Measurements from ENCODE around the gene POM121C.
"Not testable (repeated sequence)": the region's sequence is repeated elsewhere in the genome, so short reads cannot be mapped to it uniquely, and the experiment has no call there.

The POM121C gene

GRCh38 chr7:75423481-75423880, 62.6 kb downstream of the POM121C start:
- not testable (repeated sequence) for DNase-seq (ENCODE audit: low read depth in 2 of 2)

- DNase-seq (ENCODE audit: low read depth in 2 of 2), result not testable (repeated sequence)
Observed at GRCh38 chr7:75421798-75422710, 64.0 kb downstream of the POM121C start.

GRCh38 chr7:75420152-75420551, 65.9 kb downstream of the POM121C start:
- not testable (repeated sequence) for DNase-seq (ENCODE audit: low read depth in 2 of 2)

- not testable (repeated sequence) for DNase-seq (ENCODE audit: low read depth in 2 of 2)
Observed at GRCh38 chr7:75419693-75420092, 66.4 kb downstream of the POM121C start.

- not testable (repeated sequence) for DNase-seq (ENCODE audit: low read depth in 2 of 2)
Observed at GRCh38 chr7:75419210-75419609, 66.9 kb downstream of the POM121C start.

- DNase-seq (ENCODE audit: low read depth in 2 of 2), result not testable (repeated sequence)
Observed at GRCh38 chr7:75418292-75418858, 67.7 kb downstream of the POM121C start.

DNA sequence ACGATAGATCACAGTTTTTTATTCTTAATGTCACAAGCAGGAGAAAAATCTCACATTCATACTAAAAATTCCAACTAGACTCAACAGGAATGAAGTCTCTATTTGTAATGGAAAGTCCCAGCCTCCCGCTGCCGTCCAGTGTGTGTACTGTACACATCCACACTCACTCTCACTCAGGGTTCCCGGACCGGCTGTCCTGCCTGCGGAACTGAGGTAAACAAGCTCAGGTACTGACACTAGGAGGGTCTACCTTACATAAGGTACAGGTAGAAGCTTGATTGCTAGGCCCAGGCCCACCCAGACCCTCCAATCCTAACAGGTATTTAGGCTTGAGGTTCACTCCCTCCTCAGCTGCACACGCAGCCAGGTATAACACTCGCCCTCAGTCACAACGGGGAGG, 69.3 kb downstream of the POM121C start:
- not testable (repeated sequence) for DNase-seq (ENCODE audit: low read depth in 2 of 2)

GRCh38 chr7:75415829-75416373, 70.2 kb downstream of the POM121C start:
- not testable (repeated sequence) for DNase-seq (ENCODE audit: low read depth in 2 of 2)

- not testable (repeated sequence) for DNase-seq (ENCODE audit: low read depth in 2 of 2)
Observed at GRCh38 chr7:75415428-75415817, 70.7 kb downstream of the POM121C start.

- not testable (repeated sequence) for DNase-seq (ENCODE audit: low read depth in 2 of 2)
Observed at GRCh38 chr7:75414708-75415427, 71.2 kb downstream of the POM121C start.

- DNase-seq (ENCODE audit: low read depth in 2 of 2), result not testable (repeated sequence)
Observed at GRCh38 chr7:75414204-75414603, 71.9 kb downstream of the POM121C start.

GRCh38 chr7:75410823-75411173, 75.3 kb downstream of the POM121C start:
- not testable (repeated sequence) for DNase-seq (ENCODE audit: low read depth in 2 of 2)

GRCh38 chr7:75409880-75410822, 75.9 kb downstream of the POM121C start:
- DNase-seq (ENCODE audit: low read depth in 2 of 2), result not testable (repeated sequence)

DNA sequence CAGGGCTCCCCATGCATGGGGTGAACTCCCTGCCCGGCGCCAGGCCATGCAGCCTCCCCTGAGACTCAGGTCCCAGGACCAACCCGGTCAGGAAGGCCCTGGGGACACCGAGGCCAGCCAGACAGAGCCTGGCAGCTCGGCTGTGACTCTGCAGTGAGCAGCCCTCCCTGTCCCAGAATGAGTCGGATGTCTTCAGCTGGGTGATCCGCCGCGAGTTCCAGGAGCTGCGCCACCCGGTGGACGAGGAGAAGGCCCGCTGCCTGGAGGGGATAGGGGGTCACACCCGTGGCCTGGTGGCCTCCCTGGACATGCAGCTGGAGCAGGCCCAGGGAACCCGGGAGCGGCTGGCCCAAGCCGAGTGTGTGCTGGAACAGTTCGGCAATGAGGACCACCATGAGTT, 81.4 kb downstream of the POM121C start:
- DNase-seq (ENCODE audit: low read depth in 2 of 2), result not testable (repeated sequence)

DNA sequence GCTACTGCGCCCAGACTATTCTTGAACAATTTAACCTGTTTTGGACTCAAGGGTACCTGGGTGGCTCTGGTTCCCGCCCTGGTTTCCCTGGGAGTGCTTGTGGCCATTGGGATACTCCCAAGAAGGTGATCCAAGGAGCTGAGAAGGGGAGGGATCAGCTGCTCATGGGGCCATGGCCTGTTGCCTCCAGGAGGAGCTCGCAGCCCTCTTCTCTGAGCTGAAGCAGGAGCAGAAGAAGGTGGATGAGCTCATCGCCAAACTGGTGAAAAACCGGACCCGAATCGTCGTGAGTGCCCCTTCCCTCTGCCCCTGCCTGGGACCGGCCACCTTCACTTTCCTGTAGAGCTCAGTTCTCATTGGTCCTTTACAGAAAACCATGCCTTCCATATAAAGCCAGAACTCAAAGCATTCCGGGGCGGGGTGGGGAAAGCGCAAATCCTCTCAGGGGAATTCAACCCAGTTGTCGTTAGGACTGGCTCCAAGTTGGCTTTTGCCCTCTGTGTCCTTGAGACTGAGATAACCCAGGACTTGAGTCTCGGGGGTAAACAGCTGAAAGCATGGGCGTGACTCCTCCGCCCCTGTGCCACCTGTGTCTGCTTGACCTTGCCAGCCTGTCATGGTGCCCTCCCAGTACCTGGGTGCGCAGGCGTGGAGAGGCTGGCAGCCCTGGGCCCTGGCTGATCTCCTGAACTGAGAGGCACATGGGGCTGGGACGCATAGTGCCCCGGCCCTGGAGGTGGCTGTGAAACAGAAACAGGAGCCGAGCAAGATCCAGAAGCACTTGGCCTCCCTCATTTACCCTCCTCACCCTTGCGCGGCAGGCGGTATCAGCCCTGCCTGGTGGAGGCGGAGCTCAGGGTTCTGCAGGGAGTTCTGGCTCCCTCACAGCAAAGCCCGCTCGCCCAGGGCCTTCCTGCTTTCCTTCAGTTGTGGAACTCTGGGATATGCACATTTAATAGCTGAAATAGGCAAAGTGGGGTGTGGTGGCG, 82.3 kb downstream of the POM121C start:
- not testable (repeated sequence) for DNase-seq (ENCODE audit: low read depth in 2 of 2)

DNA sequence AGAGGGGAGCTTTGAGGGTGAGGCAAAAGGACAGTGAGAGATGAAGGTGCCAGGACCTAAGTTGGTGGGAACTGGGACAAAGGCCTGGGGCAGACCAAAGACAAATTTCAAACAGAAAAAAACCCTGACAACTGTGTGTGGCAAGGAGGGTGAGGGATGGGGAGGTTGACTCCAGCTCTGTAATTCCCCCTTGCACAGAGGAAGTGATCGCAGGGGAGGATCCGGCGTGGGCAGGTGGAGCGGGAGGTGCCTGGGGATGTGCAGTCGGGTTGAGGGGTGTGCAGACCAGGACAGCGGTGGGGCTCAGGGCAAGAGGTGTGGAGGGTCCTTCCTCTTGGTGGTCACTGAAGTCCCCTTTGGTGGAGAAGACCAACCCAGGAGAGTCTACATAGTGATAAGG, 85.5 kb downstream of the POM121C start:
- DNase-seq (ENCODE audit: low read depth in 2 of 2), result not testable (repeated sequence)

DNA sequence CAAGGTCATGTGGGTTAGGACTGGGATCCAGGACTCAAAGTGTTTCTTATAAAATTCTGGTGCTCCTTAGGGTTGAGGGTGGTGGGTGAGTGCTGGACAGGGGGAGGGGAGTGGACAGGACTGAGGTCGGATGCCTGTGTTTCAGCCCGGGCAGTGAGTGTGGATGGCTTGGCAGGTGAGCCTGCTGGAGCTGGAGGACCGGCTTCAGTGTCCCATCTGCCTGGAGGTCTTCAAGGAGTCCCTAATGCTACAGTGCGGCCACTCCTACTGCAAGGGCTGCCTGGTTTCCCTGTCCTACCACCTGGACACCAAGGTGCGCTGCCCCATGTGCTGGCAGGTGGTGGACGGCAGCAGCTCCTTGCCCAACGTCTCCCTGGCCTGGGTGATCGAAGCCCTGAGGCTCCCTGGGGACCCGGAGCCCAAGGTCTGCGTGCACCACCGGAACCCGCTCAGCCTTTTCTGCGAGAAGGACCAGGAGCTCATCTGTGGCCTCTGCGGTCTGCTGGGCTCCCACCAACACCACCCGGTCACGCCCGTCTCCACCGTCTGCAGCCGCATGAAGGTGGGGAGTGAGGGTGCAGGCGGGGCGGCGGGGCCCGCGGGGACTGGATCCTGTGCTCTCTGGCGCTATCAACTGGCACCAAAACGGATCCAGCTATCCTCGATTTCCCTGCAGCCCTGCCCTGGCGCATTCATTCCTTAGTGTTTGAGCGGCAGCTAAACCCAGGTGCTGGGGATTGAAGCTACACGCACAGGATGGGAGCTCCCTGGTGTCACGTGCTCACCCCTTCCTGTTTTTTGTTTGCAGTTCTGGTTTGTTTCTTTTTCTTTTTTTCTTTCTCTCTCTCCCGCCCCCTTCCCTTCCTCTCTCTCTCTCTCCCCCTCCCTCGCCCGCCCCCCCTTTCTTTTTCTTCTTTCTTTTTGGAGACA, 87.1 kb downstream of the POM121C start:
- DNase-seq (ENCODE audit: low read depth in 2 of 2), result not testable (repeated sequence)

DNA sequence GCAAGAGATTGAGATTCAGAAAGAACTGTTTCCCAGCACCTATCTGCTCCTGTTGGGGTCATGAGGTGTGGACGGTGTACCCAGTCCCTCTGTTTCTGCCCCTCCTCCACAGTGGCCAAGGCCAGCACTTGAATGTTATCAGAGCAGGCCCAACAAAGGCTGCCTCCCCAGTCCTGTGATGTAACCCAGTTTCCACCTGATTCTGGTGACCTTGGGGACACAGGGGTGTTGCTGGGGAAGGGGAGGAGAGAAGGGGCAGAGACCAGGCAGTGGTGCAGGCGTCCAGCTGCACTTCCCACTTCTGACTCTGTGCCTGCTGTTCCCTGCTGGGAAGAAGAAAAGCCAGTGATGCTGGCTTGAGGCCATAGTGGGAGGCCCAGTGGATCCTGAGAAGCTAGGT, 88.2 kb downstream of the POM121C start:
- DNase-seq (ENCODE audit: low read depth in 2 of 2), result not testable (repeated sequence)

GRCh38 chr7:75395329-75395728, 90.8 kb downstream of the POM121C start, which contains the start of gene TRIM73:
TRIM73 (plus strand) TSS chr7:75395629; CDS start chr7:75398934, 3,305 bp downstream.
- not testable (repeated sequence) for DNase-seq (ENCODE audit: low read depth in 2 of 2)

All from stimulated activated CD8-positive, alpha-beta memory T cell treated with anti-CD3 and anti-CD28 coated beads, Interleukin-15, amount 100 ng/mL, for 4 hours (primary cell).